GM19025 (cell line): ENCODE results near the gene CNN3.
A peak's percentile ranks its signal among the peaks of the same experiment; 100 is the strongest.

Experiments used
- ATAC-seq: cut with Tn5 transposase; IDR thresholded peaks from one replicate; pipeline ENCODE4 v1.9.1; 2021; ENCODE audit warnings: mild to moderate bottlenecking, low read depth, moderate library complexity; ENCODE audit not compliant: unreplicated experiment

CNN3 gene

DNA sequence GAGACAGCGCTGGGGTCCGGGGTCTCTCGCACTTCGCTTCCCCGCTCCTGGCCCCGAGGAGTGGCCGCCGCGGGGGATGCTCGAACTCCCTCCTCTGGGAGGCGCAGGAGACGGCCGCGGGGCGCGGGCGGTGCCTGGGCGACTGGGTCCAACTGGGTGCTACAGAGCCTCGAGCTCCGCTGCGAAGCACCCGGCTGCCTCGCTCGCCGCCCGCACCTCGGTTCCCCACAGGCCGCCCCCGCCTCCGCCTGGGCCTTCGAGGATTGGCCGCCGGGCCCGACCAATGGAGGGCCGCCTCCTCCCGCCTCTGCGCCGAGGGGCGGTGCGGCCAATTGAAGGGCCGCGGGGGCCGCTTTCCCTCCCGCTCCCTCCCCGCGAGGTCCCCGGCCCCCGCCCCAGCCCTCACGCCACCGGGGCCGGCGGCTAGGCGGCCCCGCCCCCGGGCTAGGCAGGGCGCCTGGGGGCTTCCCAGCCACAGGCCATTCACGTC lies at the start of gene CNN3:
Gene CNN3, minus strand, starts transcription at position 196 of the 490 bp plus-strand sequence. CDS start 216 bp downstream, outside the sequence.
- ATAC-seq = peak; percentile 84

DNA sequence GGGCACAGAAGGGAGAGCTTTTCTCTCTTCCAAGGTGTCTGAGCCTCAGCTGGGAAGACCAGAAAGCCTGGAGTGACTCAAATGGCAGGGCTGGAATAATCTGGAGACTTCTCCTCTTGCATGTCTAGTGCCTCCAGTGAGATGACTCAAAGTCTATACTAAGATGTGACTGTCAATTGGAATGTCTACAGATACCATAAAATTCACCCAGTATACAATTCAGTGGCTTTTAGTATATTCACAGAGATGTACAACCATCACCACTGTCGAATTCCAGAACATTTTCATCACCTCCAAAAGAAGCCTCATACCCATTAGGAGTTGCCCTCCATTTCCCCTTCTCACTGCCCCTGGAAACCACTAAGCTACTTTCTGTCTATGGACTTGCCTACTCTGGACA lies 47.9 kb upstream of the CNN3 start:
- ATAC-seq = no peak

DNA sequence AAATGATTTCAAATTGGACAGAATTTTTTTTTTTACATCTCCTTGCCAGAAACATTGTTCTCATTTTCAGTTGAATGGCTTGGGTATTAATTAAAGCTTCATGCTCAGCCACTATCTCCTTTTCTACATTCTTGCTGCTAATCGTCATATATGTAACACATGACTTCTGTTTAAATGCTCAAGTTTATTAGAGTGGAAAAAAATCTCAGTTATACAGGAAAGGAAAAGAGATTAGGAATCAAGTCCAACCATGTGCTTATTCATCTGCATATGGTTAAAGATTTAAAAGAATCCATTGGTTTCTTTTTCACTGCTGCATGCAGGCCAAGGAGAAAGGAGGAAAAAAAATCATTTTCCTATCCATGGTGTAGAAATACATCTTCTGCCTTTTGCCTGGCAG lies 47.3 kb upstream of the CNN3 start:
- no peak for ATAC-seq

DNA sequence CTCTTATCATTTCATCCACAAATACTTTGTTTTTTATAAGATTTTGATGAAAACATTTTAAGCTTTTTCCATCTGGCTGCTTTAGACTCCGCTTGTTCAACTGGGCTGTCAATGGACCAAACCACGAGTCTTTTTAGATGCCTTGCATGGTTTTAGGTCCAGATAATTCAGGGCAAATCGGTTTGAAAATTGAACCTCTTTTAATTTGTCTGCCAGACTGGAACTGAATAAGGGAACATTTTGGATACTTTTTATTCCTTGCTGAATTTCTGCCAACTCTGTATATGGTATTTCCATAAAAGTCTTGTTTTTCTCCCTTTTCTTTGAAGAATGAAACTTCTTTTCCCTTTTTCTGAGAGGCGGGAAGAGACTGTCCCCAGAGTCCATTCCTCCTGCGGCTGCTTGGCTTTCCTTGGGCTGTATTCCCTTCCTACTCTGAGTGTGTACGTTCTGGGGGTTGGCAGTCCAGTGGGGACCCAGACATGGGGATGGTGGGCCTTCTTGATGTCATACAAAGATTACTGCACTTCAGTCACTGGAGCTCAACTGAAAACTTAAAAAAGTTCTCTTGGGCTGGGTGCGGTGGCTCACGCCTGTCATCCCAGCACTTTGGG lies 46.5 kb upstream of the CNN3 start:
- no peak for ATAC-seq

DNA sequence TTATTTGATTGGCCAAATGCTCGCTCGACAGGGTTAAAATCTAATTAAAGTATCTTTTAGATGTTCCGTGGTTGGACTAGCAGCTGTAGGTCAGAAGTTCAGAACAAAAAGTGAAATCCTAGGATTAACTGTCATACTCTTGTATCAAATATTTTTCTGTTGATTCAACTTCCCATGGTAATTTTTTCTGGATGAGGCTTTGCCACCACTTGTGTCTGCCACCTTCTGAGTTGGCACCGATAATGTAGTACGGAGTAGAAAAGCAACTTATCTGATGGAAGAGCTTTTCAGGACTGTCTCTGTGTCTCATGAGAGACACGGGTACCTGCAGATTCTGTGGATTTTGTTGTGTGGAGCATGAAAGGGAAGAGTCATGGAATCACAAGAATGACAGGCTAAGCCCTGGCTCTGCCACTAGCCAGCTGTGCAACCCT lies 44.6 kb upstream of the CNN3 start:
- ATAC-seq = no peak

DNA sequence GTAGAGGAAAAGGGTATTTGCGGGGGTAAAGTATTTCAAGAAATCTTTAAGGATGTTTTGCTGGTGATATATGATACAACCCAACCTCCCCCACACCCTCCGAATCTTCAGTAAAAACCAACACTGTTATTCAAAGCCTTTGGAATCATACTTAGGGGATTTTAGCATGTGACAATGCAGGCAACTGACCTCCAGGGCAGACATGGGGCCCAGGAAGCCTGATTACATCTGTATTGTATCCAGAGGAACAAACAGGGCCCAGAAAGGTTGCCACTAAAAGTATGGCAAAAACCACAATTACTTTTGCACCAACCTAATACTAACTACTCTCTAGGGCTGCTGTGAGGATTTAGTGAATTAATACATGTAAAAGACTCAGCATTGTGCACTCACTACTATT lies 43.9 kb upstream of the CNN3 start:
- ATAC-seq = no peak

DNA sequence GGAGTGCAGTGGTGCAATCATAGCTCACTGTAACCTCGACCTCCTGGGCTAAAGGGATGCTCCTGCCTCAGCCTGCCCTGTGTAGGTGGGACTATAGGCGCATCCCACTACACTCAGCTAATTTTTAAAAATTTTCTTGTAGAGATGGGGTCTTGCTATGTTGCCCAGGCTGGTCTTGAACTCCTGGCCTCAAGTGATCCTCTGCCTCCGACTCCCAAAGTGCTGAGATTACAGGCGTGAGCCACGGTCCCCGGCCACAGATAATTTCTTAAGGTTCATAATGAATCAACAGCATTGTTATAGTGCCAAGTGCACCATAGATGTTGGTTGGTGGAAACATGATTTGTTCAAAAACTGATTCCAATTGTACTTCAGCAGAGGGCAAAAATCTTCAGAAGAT lies 42.2 kb upstream of the CNN3 start:
- ATAC-seq = no peak

DNA sequence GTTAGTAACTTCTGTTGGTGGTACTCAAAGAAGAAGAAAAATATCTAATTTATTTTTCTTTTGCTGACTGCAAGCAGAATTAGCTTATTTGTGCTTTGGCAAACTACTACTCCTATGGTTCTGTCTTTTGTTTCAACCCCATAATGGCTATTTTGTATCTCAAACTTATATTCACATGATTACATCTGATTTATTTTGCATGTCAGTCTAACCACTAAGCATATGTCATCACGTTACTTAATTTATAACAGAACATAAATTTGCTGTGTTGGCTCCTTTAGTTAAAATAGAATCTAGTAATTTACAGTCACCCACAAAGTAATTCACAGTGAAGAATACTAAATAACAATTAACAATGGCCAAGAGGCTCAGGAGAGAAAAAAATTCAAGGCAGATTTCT lies 39.1 kb upstream of the CNN3 start:
- no peak for ATAC-seq

DNA sequence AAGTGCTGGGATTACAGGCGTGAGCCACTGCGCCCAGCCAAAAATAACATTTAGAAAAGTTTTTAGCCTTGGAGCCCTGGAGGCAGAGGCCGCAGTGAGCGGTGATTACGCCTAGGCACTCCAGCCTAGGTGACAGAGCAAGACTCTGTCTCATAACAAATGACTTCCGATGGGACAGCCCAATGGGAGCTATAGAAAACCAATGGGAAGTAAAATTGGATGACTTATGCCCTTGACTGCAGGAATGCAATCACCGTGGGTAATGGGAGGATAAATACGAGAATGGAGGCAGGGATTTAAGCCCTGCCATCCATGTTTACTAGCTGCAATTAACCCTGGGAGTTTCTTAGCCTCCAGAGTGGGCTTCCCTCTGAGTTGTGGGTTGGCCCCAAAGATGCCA lies 37.0 kb upstream of the CNN3 start:
- no peak for ATAC-seq

DNA sequence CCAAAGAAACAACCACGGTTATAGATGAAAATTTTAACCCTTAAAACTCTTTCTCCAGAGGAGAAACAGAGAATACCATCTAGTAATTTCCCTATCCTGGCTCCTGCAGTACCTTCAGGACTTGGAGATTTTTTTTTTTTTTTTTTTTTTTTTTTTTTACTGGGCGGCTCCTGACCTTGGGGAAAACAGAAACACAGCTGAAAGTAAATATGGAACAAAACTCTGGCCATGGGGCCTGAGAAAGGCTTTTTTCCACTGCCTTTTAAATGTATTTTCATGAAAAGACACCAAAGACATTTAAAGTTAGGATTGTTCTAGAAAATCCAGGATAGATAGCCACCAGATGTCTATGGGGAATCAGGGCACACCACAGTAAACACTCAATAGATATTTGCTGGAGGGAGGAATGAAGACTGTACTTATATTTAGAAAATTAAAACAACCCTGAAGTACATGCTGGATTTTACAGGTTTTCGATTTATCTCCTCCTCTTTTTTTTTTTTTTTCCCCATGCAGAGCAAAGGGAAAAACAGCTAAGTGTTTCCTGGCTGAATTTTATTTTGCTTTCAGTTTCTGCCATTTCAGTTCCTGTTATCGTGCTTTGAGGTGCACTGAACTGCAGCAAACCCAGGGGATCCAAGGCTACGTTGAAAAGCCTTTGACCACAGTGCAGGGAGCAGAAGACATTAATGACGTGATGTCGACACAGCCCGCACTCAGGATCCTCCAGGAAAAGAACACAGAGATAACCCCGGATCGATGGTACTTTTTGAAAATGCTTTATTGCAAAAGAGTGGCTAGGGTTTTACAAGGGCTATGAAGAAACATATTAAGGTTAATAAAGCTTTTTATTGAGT lies 35.7 kb upstream of the CNN3 start:
- ATAC-seq = peak; percentile 94

DNA sequence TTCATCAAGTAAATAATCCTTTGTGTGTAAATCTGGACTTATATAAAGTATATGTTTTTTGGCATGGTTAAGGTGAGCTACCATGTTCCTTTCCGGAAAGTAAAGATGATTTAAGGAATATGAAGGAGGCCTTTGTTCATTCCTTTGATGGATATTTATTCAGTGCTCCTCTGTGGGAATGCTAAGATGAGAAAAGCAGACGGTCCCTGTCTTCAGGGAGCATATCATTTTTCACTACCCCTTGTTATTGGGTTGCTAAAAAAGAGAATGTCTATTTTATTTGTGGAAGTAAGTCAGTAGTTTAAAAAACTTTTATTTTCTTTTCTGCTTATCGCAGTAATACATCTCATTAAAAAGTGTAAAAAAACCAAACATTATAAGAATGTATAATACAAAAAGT lies 35.1 kb upstream of the CNN3 start:
- no peak for ATAC-seq

DNA sequence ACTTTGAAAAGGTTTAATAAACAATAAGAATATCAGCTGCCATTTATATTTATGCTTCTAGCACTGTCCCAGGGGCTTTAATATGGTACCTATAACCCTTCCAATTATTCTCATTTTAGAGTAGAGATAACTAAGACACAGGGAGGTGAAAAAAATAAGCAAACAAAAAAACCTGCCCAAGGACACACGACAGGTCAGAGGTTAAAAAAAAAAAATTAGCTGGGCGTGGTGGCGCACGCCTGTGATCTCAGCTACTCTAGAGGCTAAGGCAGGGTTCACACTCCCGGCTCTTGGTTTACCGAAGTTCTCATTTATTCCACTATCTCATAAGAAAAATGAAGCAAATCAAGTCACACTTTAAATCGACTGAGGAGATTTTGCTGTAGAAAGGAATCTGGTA lies 34.7 kb upstream of the CNN3 start:
- no peak for ATAC-seq

DNA sequence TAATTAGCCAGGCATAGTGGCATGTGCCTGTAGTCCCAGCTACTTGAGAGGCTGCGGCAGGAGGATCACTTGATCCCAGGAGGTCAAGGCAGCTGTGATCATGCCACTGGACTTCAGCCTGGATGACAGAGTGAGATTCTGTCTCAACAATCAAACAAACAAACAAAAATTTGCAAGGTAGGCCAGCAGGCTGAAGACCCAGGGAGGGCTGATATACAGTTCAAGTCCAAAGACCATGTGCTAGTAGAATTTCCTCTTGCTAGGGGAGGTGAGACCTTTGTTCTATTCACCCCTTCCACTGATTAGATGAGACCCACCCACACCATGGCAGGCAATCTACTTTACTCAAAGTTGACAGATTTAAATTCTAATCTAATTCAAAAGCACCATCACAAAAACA lies 31.2 kb upstream of the CNN3 start:
- no peak for ATAC-seq

DNA sequence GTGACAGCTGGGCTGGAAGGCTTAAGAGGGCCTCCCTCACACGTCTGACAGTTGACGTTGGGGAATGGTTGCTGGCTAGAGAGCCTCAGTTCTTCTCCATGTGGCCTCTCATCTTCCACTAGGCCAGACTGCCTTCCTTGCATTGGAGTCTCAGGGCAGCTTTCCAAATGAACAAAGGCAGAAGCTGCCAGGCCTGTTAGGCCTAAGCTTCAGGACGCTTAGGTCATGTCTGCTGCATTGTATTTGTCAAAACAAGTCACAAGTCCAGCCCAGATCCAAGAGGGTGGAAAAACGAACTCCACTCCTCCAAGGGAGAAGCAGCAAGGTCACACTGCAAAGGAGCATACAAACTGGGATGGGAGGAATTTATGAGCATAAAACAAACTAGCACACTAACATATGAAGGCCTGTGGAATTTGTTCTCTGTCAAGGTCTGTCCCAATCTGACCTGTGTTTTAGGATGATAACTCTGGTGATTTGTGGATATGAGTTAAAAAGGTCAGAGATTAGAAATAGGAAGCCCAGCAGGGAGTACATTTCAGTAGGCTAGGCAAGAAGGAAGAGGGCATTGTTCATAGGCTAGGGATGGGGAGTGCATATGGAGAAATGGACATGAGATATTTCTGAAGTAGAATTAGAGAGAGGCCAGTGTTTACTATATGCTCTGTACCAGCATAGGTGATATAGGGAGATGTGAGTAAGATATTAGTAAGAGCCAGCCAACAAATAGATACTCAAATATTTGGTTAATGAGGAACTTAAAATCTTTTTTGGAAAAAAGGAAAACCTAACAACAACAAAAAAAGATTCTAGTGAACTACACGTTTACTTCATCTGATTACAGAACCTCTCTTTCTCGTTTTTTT lies 29.1 kb upstream of the CNN3 start:
- ATAC-seq = no peak

DNA sequence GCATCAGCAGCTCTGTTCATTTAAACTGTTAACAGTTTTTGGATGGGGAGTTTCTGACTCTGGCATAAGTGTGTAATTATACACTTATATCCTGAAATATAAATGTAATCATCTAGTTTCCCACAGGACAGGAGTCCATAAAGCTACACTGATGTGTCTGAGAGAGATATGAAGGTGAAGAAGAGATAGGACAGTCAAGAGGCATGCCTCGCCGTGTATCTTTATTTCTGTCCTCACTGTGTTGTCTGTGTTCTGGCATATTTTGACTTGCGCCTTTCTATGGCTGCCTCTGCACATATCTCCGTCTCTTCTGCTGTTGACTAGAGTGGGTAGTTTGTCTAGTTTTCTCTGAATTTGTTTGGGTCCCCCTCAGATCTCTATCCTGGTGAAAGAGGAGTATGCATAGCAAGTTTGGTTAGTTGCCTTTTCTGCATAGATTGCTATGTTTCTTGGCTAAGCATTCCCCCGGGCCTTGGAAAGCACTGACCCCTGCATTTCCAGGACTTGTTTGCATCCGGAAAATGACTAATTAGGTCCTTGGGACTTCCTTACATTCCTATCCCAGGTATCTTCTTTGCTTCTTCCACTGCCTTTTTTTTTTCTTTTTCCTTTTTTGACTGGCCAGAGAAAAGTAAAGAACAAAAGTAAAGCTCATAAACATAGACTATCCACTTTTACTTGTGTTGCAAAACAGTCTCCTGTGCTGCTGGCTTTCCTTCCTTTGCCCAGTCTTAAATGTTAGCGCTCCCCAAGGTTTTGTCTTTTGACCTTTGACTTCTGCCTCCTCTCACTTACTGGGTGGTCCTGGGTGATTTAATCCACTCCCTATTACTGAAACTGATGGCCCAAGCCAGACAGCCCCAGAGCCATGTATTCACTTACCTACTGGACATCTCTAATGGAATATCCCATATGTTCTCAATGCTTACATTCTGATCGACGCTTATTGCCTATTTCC lies 27.6 kb upstream of the CNN3 start:
- ATAC-seq = no peak

DNA sequence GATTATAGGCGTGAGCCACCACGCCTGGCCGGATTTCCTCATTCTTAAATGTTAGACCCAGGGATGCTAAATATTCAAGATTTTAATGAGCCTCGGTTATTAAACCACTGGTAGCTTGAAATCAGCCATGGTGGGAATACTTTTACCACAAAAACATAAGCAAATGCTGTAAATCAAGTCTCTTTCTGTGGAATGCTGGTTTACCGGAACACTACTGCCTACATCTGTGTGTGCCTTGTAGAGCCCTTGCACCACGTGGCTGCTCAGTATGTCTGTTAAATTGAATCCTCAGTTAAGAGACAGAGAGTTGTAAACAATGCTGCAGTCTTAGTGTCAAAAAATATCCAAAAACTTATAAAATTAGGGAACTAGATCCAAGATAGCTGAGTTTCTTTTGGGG lies 26.8 kb upstream of the CNN3 start:
- no peak for ATAC-seq

DNA sequence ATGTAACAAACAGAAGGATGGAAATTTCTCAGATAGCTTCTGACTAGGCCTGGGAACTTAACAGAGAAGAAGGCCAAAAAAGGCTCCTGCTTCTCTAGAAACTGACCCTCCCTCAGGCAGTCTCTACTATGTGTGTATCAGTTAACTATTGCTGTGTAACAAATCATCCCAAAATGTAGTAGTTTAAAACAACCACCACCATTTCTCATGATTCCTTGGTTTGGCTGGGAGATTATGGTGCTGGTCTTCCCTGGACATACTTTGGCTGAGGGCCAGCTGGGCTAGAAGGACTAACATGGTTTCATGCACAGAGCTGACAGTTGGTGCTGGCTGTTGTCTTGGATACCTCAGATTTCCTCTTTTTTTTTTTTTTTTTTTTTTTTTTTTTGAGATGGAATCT lies 26.2 kb upstream of the CNN3 start:
- ATAC-seq = no peak

DNA sequence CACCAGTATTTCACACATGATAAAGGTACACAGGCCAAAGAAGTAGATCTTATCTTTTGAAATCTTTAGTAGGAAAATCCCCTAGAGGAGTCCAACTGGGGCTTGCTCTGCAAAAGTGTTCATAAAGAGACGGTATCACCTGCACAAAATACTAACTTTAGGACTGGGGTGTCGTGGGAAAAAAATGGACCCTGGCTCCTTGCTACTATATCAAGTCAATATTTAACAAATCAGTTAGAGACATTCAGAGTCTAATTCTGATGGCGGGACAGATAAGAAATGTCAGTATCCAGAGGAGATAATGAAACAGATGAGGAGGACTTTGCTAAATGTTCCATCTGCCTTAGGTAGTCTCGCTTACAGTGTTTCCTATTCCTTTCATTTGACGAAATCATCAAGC lies 25.6 kb upstream of the CNN3 start:
- ATAC-seq = no peak

DNA sequence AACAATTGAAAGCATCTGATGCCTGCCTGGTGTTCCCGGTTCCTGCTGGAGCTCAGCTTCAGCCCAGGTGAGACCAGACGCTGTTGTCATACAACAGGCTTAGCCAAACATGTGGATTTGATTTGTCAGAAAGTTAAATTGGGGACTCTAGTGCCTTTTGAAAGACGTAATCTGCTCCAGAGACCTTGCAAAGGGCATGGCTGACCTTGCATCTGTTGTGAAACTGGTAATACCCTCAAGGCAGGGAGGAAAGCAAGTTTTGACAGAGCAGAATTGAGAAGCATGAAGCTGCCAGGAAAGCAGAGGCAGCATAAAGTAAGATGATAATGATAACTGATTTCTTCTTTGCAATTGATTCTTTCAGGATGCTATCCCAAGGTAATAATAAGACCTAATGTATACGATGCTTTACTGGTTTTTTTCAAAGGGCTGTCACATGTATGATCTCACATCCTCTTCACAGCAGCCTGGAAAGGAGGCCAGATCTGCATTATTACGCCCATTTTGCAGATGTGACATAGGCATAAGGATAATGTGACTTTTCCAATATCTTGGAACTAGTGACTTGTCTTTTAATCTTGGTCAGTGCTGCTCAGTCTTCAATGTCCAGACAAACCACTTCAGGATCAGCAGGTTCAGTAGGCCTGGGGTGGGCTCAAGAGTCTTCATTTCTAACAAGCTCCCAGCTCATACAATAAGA lies 24.7 kb upstream of the CNN3 start:
- no peak for ATAC-seq
